ENCODE measurements around the gene IGF2. TPM values are rescaled to one million over a fixed set of nuclear protein-coding genes. Genes with fewer than 3 reads are reported as not detected.

IGF2 gene
- total and polyA plus RNA-seq, 8 donors = 3.8 to 164 (median 10.8) TPM

- H3K4me1 ChIP-seq = no peaks in the 10 kb centered on the region
- TF ChIP-seq POLR2A (IDR thresholded peaks at IDR 0.05) = no peak
- no peak for TF ChIP-seq POLR2AphosphoS5 (IDR thresholded peaks at IDR 0.05)
- no peak for TF ChIP-seq EP300 (IDR thresholded peaks at IDR 0.05)
- TF ChIP-seq, protein P1, sequence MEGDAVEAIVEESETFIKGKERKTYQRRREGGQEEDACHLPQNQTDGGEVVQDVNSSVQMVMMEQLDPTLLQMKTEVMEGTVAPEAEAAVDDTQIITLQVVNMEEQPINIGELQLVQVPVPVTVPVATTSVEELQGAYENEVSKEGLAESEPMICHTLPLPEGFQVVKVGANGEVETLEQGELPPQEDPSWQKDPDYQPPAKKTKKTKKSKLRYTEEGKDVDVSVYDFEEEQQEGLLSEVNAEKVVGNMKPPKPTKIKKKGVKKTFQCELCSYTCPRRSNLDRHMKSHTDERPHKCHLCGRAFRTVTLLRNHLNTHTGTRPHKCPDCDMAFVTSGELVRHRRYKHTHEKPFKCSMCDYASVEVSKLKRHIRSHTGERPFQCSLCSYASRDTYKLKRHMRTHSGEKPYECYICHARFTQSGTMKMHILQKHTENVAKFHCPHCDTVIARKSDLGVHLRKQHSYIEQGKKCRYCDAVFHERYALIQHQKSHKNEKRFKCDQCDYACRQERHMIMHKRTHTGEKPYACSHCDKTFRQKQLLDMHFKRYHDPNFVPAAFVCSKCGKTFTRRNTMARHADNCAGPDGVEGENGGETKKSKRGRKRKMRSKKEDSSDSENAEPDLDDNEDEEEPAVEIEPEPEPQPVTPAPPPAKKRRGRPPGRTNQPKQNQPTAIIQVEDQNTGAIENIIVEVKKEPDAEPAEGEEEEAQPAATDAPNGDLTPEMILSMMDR (IDR thresholded peaks at IDR 0.05) = no peak
- intact Hi-C loops (cut with DNase I; ENCODE audit: low total_unique reads) = no loop called here
- H3K9me3 ChIP-seq = no peaks in the 10 kb centered on the region
- no peak overlapping the region for H3K27ac ChIP-seq
- WGBS, 5 donors = 88 to 97% (median 95%) methylated on average over 8 of the region's 8 CpGs
- H3K4me3 ChIP-seq = no peak overlapping the region
- peaks cover 0 to 4% (median 0%) of the 10 kb centered on the region in 3 donors for H3K27me3 ChIP-seq
- no peak for DNase-seq
- H3K36me3 ChIP-seq = no peaks in the 10 kb centered on the region
Measured at GRCh38 chr11:2107941-2108630, 31.1 kb downstream of the IGF2 start.

DNA sequence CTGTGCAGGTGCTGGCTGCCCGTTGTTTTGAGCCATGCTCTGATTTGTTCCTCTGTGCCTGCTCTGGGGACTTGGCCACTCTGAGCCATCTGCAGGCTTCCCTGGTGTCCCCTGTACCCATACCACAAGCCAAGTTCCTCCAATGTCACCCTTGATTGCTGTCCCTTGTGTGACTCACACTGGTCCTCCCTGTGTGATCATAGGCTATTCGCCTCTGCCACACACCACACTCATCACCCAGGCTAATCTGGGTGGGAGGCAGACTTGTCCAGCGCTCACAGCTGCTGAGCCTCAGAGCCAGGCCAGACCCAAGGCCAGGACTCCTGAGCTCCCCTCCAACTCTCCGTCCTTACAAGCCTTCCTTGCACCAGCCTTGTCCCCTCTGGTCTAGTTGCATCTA, 31.7 kb downstream of the IGF2 start:
- no peak for TF ChIP-seq POLR2AphosphoS5 (IDR thresholded peaks at IDR 0.05)
- TF ChIP-seq EP300 (IDR thresholded peaks at IDR 0.05) = no peak
- TF ChIP-seq, protein P1 (IDR thresholded peaks at IDR 0.05) = no peak
- no peak for TF ChIP-seq POLR2A (IDR thresholded peaks at IDR 0.05)
- Histone ChIP-seq H3K9me3 (no peaks in the 10 kb centered on the region), H3K36me3 (no peaks in the 10 kb centered on the region), H3K27ac (no peak overlapping the region), H3K27me3 (peaks cover 0 to 4% (median 0%) of the 10 kb centered on the region in 3 donors), H3K4me1 (peaks cover 0 to 3% (median 0%) of the 10 kb centered on the region in 4 donors), H3K4me3 (no peak overlapping the region)
- intact Hi-C loops (cut with DNase I; ENCODE audit: low total_unique reads) = no loop called here
- no peak for DNase-seq
- WGBS, 5 donors = 85 to 93% (median 87%) methylated on average over 3 to 4 of the region's 4 CpGs

DNA sequence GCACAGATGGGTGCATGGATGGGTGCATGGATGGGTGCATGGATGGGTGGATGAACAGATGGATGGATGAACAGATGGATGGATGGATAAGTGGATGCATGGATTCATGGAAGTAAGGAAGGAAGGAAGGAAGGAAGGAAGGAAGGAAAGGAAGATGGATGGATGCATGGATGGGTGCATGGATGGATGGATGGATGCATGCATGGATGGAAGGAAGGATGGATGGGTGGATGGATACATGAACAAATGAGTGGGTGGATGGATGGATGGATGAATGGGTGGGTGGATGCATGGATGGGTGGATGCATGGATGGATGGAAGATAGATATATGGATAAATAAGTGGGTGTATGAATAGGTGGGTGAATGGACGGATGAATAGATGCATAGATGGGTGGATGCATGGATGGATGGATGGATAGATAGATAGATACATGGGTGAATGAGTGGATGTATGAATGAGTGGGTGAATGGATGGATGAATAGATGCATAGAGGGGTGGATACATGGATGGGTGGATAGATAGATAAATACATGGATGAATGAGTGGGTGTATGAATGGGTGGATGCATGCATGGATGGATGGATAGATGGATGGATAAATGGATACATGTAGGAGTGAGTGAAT, 32.5 kb downstream of the IGF2 start:
- Histone ChIP-seq H3K9me3 (no peaks in the 10 kb centered on the region), H3K27me3 (peaks cover 0 to 4% (median 0%) of the 10 kb centered on the region in 3 donors), H3K4me3 (no peak overlapping the region), H3K27ac (no peak overlapping the region), H3K36me3 (no peaks in the 10 kb centered on the region), H3K4me1 (peaks cover 0 to 5% (median 0%) of the 10 kb centered on the region in 4 donors)
- 89 to 100% (median 95%) methylated on average over 1 of the region's 1 CpG for WGBS, 5 donors
- intact Hi-C loops (cut with DNase I; ENCODE audit: low total_unique reads) = no loop called here
- DNase-seq = no peak
- TF ChIP-seq EP300 (IDR thresholded peaks at IDR 0.05) = no peak
- TF ChIP-seq POLR2A (IDR thresholded peaks at IDR 0.05) = no peak
- TF ChIP-seq POLR2AphosphoS5 (IDR thresholded peaks at IDR 0.05) = no peak
- TF ChIP-seq, protein P1 (IDR thresholded peaks at IDR 0.05) = no peak

GRCh38 chr11:2105511-2105910, 33.7 kb downstream of the IGF2 start:
- H3K27me3 ChIP-seq = peaks cover 0 to 4% (median 0%) of the 10 kb centered on the region in 3 donors
- no peak for DNase-seq
- no peak for TF ChIP-seq EP300 (IDR thresholded peaks at IDR 0.05)
- no peak for TF ChIP-seq POLR2AphosphoS5 (IDR thresholded peaks at IDR 0.05)
- TF ChIP-seq POLR2A (IDR thresholded peaks at IDR 0.05) = no peak
- TF ChIP-seq, protein P1 (IDR thresholded peaks at IDR 0.05) = no peak
- peaks cover 0 to 11% (median 2%) of the 10 kb centered on the region in 4 donors for H3K4me1 ChIP-seq
- no peaks in the 10 kb centered on the region for H3K9me3 ChIP-seq
- 87 to 93% (median 89%) methylated on average over 3 to 7 of the region's 7 CpGs for WGBS, 5 donors
- intact Hi-C loops (cut with DNase I; ENCODE audit: low total_unique reads) = no loop called here
- no peak overlapping the region for H3K4me3 ChIP-seq
- H3K27ac ChIP-seq = no peak overlapping the region
- H3K36me3 ChIP-seq = no peaks in the 10 kb centered on the region
